AG20443 (cell line): ENCODE measurements around the gene ASL.
"Not testable (repeated sequence)": the region's sequence is repeated elsewhere in the genome, so short reads cannot be mapped to it uniquely, and the experiment has no call there.

ENCODE experiments used
- DNase-seq: peaks from one replicate; pipeline ENCODE4 v3.0.0; 2012; ENCODE audit warnings: low spot score, mixed read lengths

ASL gene

DNA sequence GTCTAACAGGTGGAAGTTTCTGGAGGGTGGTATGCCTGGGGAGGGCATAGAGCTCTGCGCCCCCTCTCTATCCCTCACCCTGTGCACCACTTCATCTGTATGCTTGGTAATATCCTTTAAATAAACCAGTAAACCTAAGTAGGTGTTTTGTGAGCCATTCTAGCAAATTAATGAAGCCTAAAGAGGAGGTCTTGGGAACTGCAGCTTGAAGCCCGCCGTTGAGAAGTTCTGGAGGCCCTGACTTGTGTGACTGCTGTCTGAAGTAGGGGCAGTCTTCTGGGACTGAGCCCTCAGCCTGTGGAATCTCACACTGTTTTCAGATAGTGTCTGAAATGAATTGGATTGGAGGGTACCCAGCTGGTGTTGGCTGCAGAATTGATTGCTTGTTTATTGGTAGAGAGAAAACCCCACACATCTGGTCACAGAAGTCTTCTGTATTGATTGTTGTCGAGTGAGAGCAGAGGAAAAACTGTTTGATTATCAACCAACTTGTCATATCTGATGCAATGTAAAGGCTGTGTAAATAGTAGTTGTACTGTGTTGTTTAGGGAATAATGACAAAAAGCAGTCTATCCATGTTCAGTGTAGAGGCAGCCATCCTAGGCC, 43.7 kb downstream of the ASL start:
- DNase-seq, result no peak

GRCh38 chr7:66123175-66123528, 47.5 kb downstream of the ASL start:
- DNase-seq, result no peak

GRCh38 chr7:66124569-66124861, 48.9 kb downstream of the ASL start:
- not testable (repeated sequence) for DNase-seq

DNA sequence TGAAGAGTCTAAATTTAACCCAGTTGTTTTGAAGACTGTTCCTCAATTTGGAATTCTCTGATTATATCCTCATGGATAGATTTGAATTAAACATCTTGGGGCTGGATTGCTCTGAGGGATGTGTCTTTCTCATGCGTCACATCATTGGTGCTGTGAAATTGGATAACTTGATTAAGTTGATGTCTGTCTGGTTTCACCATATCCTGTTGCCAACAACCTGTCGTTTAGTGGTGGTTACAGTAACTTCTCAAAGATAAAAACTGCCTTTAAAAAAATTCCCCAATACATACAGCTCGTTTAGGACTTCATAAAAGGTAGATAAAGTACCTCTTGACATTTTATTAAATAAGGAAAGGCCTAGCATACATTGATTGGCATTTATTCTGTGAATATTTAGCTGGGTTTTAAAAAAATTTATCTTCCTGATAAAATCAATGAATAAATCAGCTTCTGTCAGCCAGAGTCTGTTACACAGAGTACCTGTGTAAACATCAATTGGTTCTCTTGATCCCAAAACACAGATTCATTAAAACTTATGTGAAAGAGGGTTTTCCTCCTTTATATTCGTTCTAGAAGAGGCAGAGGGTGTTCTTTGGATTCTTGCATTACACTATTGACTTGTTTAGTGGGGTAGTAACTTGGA, 49.6 kb downstream of the ASL start:
- no peak for DNase-seq

DNA sequence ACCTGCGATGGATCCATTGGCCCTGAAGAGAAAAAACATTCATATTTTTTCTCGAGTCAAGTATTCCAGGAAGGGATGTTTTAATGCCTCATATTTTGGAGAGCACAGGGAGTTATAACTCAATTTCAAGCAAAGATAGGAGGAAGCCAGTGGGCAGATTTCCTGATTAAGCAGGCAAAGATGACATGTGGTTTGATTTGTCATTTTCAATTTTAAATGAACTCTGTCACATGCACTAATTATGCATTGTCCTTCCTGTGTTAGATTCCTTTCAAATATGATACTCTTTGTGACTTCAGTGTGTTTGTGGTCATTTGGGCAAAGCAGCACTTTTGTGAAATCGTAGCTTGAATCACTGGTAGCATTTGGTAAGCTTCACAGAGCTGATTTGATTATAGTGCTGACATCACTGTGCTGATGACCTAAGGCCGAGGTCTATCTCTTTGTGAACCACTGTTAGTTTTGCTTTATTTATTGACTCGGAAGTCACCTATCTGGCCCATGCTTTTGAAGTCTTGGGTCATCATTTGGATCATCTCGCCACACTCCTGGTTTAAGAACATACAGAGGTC, 50.2 kb downstream of the ASL start:
- DNase-seq, result not testable (repeated sequence)

DNA sequence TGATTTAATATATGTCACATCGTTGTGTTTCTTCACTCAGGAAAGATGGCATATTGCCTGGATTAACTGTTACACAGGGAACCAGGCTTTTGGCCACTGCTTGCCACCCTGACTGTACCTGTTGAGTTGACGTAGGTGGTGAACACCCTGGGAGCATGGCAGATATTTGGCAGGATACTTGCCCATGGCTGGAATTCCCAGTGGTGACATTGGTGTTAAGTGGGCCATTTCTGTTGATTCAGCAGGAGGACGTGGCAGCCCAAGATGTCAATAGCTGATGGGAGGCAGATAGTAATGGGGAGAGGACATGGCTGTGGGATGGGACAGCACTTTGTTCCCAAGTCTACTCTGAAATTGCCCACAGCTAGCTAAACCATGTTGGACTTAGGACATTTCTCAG, 51.6 kb downstream of the ASL start:
- DNase-seq, result not testable (repeated sequence)

- no peak for DNase-seq
Measured at GRCh38 chr7:66138994-66139752, 63.6 kb downstream of the ASL start.

- DNase-seq, result peak; percentile 77
Measured at GRCh38 chr7:66140924-66141323, 65.3 kb downstream of the ASL start.

DNA sequence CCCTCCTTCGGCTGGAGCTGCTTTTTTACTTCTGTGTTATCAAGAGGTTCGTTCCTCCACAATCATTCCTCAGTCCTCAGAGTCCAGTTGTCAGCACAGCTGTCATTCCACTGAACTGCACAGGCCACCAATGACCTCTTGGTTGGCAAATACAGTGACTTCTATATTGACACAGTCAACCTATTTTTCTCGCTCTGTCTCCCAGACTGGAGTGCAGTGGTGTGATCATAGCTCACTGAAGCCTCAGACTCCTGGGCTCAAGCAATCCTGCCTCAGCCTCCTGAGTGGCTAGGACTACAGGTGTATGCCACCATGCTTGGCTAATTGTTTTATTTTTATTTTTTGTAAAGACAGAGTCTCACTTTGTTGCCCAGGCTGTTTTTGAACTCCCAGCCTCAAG, 66.7 kb downstream of the ASL start:
- no peak for DNase-seq

DNA sequence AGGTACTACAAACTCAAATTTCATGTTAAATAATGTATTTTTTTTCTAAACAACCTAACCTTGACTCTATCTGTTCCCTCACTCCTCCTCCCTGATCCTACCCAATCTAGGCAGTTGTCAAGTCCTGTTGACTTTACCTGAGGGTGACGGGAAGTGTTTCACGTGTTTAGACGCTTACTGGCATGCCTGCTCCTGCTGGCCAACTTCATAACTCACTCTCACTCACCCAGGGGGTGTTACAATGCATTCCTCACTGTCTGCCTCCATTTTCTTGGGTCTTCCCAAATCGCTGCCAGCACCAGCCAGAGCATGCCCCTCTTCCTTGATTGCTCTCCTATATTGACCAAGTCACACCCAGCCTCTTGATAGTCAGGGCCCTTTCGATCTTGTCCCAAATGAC, 67.4 kb downstream of the ASL start:
- no peak for DNase-seq
